Measurements from ENCODE around the gene STAT5B.

DNA sequence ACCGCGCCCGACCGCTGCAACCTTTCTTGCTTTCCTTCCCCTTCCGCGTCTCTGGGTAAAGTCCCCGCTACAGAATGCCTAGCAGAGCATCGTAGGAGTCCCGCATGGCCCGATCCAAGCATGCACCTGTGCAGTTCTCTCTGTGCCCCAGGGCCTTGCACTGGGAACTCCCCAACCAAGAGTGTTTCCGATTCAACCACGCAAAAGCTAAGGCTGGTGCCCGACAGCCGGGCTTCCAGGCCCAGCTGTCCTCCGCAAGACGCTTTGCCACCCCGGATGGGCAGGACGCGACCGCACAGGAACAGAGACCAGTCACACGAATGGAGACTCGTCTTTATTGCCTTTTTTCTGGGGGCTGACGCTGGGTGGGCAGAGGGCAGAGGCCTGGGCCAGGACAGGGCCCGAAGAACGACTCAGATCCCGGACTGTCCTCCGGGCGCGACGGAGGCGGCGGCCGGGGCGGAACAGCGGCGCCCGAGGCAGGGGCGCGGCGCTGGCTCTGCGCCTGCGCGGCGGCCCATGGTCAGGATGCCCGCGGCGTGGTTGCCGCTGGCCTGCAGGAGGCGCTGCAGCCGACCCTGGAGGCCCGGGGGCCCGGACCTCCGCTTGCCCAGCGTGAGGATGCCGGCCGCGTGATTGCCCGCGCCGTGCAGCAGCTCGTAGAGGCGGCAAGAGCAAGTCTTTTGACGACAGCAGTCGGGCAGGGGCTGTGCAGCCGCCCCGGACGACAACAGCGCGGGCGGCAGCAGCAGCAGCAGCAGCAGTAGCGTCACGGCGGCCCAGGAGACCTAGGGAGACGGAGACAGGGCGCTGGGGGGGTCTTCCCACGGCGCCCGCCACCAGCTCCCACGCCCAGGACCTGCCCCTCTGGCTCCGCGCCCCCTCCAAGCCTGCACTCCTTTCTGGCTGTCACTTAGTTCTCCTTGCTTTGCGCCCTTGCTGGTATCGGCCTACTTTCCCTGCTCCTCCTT lies 92.2 kb downstream of the STAT5B start:
- TF ChIP-seq POLR2AphosphoS5 (IDR thresholded peaks at IDR 0.05; ENCODE audit: low read depth, low read length) = no peak
- TF ChIP-seq, protein P1, sequence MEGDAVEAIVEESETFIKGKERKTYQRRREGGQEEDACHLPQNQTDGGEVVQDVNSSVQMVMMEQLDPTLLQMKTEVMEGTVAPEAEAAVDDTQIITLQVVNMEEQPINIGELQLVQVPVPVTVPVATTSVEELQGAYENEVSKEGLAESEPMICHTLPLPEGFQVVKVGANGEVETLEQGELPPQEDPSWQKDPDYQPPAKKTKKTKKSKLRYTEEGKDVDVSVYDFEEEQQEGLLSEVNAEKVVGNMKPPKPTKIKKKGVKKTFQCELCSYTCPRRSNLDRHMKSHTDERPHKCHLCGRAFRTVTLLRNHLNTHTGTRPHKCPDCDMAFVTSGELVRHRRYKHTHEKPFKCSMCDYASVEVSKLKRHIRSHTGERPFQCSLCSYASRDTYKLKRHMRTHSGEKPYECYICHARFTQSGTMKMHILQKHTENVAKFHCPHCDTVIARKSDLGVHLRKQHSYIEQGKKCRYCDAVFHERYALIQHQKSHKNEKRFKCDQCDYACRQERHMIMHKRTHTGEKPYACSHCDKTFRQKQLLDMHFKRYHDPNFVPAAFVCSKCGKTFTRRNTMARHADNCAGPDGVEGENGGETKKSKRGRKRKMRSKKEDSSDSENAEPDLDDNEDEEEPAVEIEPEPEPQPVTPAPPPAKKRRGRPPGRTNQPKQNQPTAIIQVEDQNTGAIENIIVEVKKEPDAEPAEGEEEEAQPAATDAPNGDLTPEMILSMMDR (IDR thresholded peaks at IDR 0.05) = peak; percentile 89
